PC-9 (cell line): Measurements from ENCODE around the gene BCAS3.

Experiments used
- CTCF ChIP-seq: fragments of 200-600 bp; sonication (generic); conservative IDR thresholded peaks from 2 replicates; pipeline ENCODE4 v1.6.1; 2017; ENCODE audit warnings: mixed run types, antibody characterized with exemption, mild to moderate bottlenecking, moderate library complexity
- EZH2 ChIP-seq: fragments of 200-600 bp; sonication (generic); IDR thresholded peaks from 2 replicates; pipeline ENCODE4 v1.8.0; 2017; ENCODE audit warnings: antibody characterized with exemption, low read depth

GRCh38 chr17:61015966-61016365 is 338.3 kb downstream of the BCAS3 start:
- no peak for TF ChIP-seq EZH2
- no peak for TF ChIP-seq CTCF
